HG03095 (cell line): Measurements from ENCODE around the gene BCL11B.

Experiments used
- ATAC-seq: cut with Tn5 transposase; IDR thresholded peaks from one replicate; pipeline ENCODE4 v1.9.1; 2021; ENCODE audit warnings: moderate library complexity; ENCODE audit not compliant: unreplicated experiment

BCL11B gene

DNA sequence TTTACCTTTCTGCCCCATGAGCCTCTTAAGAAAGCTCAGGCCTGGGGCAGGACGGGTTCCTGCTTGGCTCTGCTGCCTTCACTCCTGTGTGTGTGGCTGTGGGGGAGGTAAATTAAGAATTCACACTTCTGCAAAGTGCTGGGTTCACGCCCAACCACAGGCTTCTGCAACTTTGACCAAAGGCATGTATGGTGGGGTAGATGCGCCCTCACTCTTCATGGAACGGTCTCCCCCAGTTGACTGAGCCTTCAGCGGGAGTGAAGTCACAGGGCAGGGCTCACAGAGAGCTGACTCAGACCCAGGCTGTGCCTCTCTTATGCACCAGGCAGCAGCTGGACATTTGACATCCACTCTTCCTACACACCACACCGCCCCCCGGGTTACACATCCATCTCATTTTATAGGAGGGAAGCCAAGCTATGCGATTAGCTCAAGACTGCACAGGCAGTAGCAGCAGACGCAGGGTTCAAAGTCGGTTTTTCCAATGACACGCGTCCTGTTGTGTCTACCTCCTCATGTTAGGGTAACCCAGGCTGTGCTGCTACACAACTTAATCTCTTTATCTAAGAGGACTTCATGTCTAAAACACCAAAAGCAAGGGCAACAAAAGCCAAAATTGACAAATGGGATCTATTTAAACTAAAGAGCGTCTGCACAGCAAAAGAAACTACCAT, 15.4 kb upstream of the BCL11B start:
- peak; percentile 79 for ATAC-seq

- ATAC-seq, result peak; percentile 55
Measured at GRCh38 chr14:99286761-99287160, 14.8 kb upstream of the BCL11B start.

GRCh38 chr14:99284254-99285004, 12.4 kb upstream of the BCL11B start:
- ATAC-seq, result no peak

DNA sequence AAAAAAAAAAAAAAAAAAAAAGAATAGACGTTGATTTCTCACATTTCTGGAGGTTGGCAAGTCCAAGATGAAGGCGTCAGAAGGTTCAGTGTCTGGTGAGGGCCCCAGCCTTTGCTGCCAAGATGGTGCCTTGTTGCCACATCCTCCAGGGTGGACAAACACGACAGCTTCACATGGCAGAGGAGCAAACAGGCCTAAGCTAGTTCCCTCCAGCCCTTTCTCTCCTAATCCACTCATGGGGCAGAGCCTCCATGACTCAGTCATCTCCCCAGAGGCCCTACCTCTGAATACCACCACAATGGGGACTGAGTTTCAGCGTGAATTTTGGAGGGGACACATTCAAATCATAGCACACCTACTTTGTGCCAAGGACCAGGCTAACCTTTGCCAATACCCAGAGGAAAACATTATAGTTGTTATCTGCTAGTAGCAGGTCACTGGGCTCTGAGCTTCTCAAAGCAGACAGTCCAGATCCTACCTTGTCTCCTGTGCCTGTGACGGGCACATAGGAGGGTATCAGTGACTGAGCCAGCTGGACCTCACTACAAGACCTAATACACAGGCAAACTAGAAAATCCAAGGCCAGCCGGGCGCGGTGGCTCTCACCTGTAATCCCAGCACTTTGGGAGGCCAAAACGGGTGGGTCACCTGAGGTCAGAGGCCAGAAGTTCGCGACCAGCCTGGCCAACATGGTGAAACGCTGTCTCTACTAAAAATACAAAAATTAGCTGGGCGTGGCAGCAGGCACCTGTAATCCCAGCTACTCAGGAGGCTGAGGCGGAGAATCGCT, 10.5 kb upstream of the BCL11B start:
- no peak for ATAC-seq

GRCh38 chr14:99281396-99281795, 9.4 kb upstream of the BCL11B start:
- no peak for ATAC-seq

DNA sequence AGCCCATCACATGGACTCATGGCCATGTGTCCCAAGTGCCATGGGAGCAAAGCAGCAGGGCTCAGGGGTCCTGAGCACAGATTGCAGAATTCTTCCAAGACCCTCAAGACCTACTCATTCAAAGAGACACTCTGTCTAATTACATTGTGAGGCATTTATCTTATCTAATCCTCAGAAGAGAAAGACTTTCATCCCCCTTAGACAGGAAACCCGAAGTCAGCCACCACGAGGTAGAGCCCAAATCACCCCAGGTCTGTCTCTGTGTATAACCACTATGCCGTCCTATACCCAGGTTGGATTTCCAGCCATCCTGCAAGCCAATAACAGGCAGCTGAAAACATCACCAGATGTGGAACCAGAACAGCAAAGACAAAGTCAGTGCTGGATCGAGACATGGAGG, 8.9 kb upstream of the BCL11B start:
- no peak for ATAC-seq

DNA sequence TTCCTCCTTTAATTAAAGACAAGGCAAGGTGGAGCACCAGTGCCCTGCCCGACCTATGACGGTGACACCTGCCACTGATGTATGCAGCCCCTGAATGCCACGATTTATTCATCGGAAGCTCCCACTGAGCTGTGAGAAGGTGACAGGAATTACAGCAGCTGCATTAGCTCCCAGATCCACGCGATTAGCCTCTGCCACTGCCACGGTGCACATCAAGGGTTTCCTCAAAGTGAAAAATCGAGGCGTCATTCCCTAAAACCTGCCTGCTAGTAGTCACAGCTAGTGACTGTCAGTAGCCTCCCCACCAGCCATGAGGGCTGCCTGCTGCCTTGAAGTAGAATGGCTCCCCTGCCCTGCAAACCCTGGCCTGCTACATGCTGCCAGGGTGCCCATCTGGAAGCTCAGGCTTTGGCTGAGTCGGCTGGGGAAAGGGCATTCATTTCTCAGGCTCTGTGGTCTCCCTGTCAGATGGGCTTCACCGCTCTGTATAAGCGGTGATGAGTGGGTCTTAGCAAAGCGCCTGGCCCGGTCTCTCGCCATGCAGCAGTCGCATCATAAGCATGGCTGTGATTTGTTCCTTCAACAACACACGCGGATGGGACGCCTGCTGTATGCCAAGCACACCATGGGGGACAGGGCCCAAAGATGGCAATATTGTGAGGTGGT, 8.2 kb upstream of the BCL11B start:
- ATAC-seq, result no peak

- ATAC-seq, result no peak
Measured at GRCh38 chr14:99278836-99279235, 6.8 kb upstream of the BCL11B start.

DNA sequence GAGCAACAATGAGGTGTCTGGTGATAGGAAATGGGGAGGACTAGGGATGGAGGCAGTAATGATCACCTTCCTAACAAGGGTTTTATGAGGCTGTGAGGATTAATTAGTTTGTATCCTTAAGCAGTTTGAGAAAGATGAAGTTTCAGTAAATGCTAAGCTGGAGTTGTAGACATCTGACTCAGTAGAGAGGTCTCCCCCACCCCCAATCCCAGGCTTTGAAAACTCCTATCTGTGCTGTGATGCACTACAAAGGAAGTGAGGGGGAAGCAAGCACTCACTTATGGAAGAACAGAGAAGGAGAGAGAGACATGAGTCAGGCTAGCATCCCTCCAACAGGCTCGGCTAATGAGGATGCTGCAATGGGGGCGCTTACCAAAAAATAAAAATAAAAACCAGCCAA, 5.5 kb upstream of the BCL11B start:
- no peak for ATAC-seq

DNA sequence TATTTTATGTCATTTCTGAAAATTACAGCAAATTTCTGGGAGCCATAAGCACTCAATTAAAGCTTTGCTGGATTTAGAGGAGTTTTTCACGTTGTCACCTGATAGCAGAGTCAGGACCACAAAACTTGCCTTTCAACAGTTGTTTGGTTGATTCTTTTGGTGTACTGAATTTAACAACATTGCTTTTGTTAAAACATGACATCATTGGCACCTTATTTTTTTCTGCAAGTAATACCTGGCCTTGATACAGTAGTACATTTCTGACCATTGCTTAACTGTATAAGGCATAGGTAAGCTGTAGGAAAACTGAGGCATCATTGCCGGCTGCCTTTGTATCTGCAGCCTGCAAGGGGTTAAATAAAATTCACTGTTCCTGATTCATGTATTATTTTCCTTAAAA, 4.5 kb upstream of the BCL11B start:
- ATAC-seq, result no peak

DNA sequence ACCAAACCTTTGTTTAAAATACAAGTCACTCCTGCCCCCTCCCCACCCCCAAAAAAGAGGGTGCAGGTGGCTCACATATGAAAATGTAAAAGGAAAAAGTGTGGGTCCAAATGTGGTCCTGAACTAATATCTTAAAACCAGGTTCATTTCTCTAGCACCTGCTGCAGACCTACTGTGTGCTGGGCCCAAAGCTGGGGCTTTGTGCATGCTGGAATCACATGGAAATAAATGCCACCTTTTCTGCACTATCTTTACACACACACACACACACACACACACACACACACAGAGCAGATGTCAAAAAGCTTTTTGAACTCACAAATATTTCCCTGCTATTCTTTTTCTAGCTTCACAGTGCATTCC, 3.2 kb upstream of the BCL11B start:
- no peak for ATAC-seq

- peak; percentile 41 for ATAC-seq
Measured at GRCh38 chr14:99274346-99275221, 2.6 kb upstream of the BCL11B start.

- ATAC-seq, result no peak
Measured at GRCh38 chr14:99273766-99274345, 1.9 kb upstream of the BCL11B start.

GRCh38 chr14:99272899-99273765, 1.1 kb upstream of the BCL11B start:
- no peak for ATAC-seq

- ATAC-seq, result no peak
Measured at GRCh38 chr14:99272632-99272898, 568 bp upstream of the BCL11B start.

DNA sequence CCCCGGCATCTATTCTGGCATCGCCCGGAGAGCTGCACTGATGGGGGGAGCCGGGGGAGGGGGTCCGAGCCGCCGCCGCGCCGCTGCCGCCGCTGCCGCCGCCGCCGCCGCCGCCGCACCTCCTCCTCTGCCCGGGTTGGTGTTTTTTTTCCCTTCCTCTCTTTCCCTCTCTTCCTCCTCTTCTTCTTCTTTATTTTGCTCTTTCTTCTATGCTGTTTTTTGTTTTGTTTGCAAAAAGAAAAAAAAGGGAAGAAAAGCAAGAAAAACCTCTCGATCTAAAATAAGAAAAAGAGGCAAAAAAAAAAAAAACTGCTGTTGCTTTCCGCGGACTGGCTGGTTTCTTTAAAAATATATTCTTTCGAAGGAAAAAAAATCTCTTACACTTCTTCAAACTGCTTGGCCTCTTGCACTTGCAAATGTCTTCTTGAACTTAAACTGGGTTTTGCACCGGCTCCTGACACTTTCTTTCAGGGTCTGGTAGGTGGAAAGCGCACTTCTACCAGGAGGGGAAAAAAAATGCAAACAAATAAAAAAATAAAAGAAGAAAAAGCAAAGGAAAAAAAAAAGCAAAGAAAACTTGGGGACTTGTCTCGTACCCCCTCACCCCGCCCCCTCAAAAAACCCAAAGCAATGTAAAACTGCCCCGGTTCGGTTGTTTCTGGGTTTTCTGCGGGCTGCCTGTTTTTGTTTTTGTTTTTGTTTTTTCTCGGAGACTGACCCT, 616 bp downstream of the BCL11B start:
- ATAC-seq, result no peak

GRCh38 chr14:99270458-99271220, 1.4 kb downstream of the BCL11B start:
- ATAC-seq, result no peak
